Activated CD4-positive, alpha-beta T cell treated with anti-CD3 and anti-CD28 coated beads, Interleukin-2, Interleukin-4, amounts not matched to agents 100 ng/mL and 50 ng/mL, durations not matched to agents 16 hours and 8 hours (primary cell): ENCODE data around the gene C6orf62.
"Not testable (repeated sequence)": the region's sequence is repeated elsewhere in the genome, so short reads cannot be mapped to it uniquely, and the experiment has no call there.

Source experiments
- DNase-seq: peaks from one replicate; pipeline ENCODE4 v3.0.0-alpha.2; 2020; ENCODE audit warnings: low spot score

Gene C6orf62

DNA sequence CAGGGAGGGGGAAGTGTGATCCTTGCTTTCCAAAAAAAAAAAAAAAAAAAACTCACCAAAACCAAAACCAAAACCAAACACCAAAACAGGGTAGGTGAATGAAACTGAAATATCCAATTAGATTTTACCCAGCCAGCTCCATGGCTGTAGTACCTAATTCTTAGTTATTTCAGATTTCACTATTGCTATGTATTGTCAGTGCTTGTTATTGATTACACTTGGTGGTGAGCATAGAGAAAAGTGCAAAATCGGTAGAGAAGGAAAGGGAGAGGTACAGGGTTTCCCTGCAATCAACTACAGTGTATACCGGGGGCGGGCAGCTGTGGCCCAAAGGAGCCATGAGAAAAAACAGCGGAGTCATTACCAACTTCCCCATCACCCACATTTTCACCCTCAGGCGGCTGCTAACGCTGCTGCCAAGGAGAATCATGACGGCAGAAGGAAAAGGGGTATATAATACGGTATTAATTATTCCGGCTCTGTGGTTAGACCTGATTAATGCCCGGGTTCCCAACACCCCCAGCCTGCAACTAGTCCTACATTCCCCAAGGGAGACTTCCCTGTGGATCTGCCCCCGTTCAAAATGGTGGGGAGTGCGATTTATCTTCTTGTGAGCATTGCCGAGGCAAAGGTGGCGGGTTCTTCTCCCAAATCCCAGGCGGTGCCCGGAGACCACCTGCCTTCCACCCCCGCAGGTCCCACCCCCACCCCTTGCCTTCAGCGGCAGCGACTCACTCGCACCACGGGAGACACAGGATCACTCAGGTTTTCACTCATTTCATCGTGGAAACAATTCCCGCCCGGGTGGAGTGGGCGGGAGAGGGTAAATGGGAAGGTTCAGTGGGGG, at the start of gene C6orf62:
Gene C6orf62, minus strand, starts transcription at position 30 of the 847 bp plus-strand sequence. CDS start 486 bp downstream, outside the sequence.
- DNase-seq: peak; percentile 66

DNA sequence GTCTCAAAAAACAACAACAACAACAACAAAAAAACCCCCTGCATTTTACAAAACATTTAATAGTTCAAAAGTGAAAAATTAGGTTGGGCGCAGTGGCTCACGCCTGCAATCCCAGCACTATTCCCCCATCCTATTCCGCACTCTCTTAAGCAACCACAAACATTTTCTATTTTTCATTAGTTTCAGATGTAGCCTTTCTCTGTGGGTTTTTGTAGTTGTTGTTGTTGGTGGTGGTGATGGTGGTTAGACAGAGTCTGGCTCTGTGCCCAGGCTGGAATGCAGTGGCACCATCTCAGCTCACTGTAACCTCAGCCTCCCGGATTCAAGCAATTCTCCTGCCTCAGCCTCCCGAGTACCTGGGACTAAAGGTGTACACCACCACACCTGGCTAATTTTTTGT, 49.4 kb upstream of the C6orf62 start:
- DNase-seq: no peak

DNA sequence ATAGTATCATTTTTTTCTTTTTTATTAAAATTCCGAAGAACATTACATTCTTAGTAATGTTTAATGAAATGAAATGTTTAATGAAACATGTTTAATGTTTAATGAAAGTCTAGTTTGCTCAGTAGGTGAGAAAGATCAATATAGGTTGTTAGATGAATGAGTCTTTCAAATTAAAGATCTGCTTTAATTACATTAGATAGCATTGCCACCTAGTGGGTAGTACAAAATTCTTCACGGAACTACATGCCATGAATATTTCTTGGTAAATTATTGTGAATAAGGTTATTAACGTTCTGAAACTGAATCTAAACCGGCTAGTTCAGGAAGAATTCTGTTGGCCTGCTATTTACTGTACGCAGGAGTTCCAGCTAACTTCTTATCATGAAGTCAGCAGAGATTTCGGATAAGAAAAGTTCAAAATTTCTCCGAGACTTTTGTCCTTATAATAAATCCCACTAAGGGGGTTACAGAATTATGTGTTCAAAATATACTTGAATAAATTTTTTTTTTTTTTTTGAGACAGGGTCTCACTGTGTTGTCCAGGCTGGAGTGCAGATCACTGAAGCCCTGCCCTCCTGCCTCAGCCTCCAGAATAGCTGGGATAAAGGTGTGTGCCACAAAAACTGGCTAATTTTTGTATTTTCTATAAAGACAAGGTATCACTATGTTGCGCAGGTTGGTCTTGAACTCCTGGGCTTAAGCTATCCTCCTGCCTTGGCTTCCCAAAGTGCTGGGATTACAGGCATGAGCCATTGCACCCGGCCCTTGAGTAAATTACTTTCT, 47.9 kb upstream of the C6orf62 start:
- peak; percentile 57 for DNase-seq

DNA sequence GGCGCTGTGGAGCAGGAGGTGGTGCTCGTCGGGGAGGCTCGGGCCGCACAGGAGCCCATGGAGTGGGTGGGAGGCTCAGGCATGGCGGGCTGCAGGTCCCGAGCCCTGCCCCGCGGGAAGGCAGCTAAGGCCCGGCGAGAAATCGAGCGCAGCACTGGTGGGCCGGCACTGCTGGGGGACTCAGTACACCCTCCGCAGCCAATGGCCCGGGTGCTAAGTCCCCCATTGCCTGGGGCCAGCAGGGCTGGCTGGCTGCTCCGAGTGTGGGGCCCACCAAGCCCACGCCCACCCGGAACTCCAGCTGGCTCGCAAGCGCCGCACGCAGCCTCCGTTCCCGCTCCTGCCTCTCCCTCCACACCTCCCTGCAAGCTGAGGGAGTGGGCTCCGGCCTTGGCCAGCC, 47.0 kb upstream of the C6orf62 start:
- not testable (repeated sequence) for DNase-seq

DNA sequence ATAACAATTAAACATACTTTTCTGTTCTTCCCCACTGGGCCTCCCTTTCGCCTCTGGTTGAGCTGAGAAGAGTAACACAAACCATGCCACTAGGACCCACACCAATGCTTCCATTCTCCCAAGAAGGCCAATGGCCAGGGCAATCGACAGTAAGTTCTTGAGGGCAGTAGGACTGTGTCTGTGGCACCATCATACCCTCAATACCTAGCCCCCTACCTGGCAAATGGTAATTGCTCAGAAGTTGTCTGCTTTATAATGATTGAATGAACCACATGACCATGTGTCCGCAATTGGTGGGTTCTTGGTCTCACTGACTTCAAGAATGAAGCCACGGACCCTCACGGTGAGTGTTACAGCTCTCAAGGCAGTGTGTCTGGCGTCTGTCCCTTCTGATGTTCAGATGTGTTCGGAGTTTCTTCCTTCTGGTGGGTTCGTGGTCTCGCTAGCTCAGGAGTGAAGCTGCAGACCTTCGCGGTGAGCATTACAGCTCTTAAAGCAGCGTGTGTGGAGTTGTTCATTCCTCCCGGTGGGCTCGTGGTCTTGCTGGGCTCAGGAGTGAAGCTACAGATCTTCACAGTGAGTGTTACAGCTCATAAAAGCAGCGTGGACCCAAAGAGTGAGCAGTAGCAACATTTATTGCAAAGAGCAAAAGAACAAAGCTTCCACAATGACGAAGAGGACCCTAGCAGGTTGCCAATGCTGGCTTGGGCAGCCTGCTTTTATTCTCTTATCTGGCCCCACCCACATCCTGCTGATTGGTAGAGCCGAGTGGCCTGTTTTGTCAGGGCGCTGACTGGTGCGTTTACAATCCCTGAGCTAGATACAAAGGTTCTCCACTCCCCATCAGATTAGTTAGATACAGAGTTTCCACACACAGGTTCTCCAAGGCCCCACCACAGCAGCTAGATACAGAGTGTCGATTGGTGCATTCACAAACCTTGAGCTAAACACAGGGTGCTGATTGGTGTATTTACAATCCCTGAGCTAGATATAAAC, 46.2 kb upstream of the C6orf62 start:
- not testable (repeated sequence) for DNase-seq

- DNase-seq: no peak
Observed at GRCh38 chr6:24763578-24763977, 44.6 kb upstream of the C6orf62 start.

GRCh38 chr6:24761851-24762250, 42.9 kb upstream of the C6orf62 start:
- no peak for DNase-seq

GRCh38 chr6:24761193-24761835, 42.4 kb upstream of the C6orf62 start:
- no peak for DNase-seq

DNA sequence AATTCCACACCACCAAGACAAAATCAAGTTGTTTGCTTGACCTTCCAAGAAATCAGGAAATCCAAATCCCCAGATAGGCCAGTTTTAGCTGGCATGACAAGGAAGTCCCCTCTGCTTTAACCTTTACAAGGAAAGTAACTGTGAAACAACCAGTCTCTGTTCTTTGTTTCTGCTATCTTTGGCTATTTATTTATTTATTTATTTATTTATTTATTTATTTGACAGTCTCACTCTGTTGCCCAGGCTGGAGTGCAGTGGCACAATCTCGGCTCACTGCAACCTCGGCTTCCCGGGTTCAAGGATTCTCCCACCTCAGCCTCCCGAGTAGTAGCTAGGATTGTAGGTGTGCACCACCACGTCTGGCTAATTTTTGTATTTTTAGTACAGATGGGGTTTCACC, 41.3 kb upstream of the C6orf62 start:
- no peak for DNase-seq

- no peak for DNase-seq
Observed at GRCh38 chr6:24759718-24760117, 40.8 kb upstream of the C6orf62 start.

GRCh38 chr6:24757611-24758010, 38.7 kb upstream of the C6orf62 start:
- no peak for DNase-seq

GRCh38 chr6:24755279-24755678, 36.3 kb upstream of the C6orf62 start:
- no peak for DNase-seq

GRCh38 chr6:24754378-24754777, 35.4 kb upstream of the C6orf62 start:
- DNase-seq: not testable (repeated sequence)

DNA sequence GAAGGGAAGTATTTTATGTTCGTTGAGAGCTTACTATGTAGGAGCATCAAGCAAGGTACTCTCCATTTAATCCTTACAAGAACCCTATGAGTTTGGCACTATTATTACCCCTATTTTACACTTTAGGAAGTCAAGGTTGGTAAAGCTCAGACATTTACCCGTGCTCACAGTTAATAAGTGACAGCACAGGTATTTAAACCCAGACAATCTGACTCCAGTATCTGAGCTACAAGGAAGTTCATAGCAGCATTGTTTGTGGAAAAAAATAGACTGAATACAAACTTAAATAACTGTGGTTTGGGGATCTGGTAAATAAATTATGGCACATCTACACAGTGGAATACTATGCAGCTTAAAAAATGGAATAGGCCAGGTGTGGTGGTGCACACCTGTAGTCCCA, 34.6 kb upstream of the C6orf62 start:
- no peak for DNase-seq

DNA sequence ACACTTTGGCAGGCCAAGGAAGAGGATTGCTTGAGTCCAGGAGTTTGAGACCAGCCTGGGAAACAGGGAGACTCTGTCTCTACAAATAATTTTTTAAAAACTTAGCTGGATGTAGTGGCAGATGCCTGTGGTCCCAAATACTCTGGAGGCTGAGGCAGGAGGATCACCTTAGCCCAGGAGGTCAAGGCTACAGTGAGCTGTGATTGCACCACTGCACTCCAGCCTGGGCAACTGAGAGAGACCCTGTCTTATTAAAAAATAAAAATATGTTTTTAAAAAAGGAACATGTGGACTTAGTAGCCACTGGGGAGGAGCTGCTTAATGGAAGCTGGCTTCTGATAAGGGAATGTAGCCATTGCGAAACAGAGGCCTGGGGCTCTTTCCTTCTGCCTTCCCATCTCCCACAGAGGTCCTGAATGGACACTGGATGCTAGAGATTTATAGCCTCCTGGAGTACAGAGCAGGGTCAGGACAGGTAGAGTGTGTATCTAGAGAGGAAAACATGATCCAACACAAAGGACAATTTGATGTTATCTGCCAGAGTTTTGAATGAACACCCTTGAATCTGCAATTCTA, 34.1 kb upstream of the C6orf62 start:
- DNase-seq: no peak

- DNase-seq: no peak
Observed at GRCh38 chr6:24752503-24752902, 33.5 kb upstream of the C6orf62 start.

DNA sequence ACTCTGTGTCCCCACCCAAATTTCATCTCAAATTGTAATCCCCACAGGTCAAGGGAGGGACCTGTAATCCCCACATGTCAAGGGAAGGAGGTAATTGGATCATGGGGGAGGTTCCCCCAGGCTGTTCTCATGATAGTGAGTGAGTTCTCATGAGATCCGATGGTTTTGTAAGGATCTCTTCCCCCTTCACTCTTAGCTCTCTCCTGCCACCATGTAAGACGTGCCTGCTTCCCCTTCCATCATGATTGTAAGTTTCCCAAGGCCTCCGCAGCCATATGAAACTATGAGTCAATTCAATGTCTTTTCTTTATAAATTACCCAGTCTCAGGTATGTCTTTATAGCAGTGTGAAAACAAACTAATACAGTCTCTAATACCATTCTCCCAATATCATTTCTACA, 31.9 kb upstream of the C6orf62 start:
- not testable (repeated sequence) for DNase-seq

GRCh38 chr6:24749297-24749696, 30.3 kb upstream of the C6orf62 start:
- no peak for DNase-seq

GRCh38 chr6:24744911-24745310, 26.0 kb upstream of the C6orf62 start:
- DNase-seq: no peak

DNA sequence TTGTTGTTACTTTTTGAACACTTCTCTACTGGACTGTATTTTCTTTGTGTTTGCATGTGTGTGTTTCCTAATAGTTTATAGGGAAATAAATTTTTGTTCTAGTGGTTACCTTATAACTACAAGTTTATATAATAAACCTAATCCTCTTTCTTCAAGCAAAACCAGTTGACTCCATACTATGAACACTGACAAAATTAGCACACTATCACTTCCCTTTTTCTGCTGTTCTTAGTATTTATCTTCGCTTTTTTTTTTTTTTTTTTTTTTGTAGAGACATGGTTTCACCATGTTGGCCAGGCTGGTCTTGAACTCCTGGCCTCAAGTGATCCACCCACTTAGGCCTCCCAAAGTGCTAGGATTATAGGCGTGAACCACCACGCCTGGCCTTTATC, 25.0 kb upstream of the C6orf62 start:
- no peak for DNase-seq
